Sigmoid colon (tissue), 7 donors: Measurements from ENCODE around the gene NAT14. TPM values are rescaled to one million over a fixed set of nuclear protein-coding genes. Genes with fewer than 3 reads are reported as not detected.

Experiments used
- DNase-seq: peaks from one replicate; pipeline ENCODE4 v3.0.0-alpha.2; 2019
- H3K27ac ChIP-seq, 4 donors: fragments of 200-600 bp; sonication (generic); one replicate each; pipeline ENCODE4 v1.5.1; 2016 to 2019; ENCODE audit warnings: mild to moderate bottlenecking in 1 of 4
- H3K27me3 ChIP-seq, 3 donors: fragments of 200-600 bp; sonication (generic); one replicate each; pipeline ENCODE4 v1.5.1; 2019; ENCODE audit warnings: mild to moderate bottlenecking in 1 of 3
- H3K36me3 ChIP-seq, 4 donors: fragments of 200-600 bp; sonication (generic); one replicate each; pipeline ENCODE4 v1.5.1; 2016 to 2019
- H3K4me1 ChIP-seq, 4 donors: fragments of 200-600 bp; sonication (generic); one replicate each; pipeline ENCODE4 v1.5.1; 2017 to 2019
- H3K4me3 ChIP-seq, 4 donors: fragments of 200-600 bp; sonication (generic); one replicate each; pipeline ENCODE4 v1.5.1; 2017 to 2019; ENCODE audit warnings: mild to moderate bottlenecking in 2 of 4, moderate library complexity in 1 of 4
- H3K9me3 ChIP-seq, 4 donors: fragments of 200-600 bp in 3 of 4; sonication (generic) in 3 of 4; one replicate each; pipeline versions ENCODE4 v1.5.1 to v1.6.1; 2013 to 2019
- EP300 ChIP-seq, 4 donors: sonication (generic); formaldehyde crosslinking; IDR thresholded peaks; one replicate each; pipeline ENCODE4 v1.6.1; 2017; ENCODE audit warnings: antibody characterized with exemption in 4 of 4
- POLR2A ChIP-seq, 2 donors: fragments of 450-650 bp; IDR thresholded peaks; one replicate each; pipeline ENCODE4 v1.6.1; 2016; ENCODE audit warnings: antibody characterized with exemption in 2 of 2, mild to moderate bottlenecking in 2 of 2, moderate library complexity in 2 of 2
- POLR2AphosphoS5 ChIP-seq, 4 donors: sonication (generic); formaldehyde crosslinking; IDR thresholded peaks; one replicate each; pipeline ENCODE4 v1.6.1; 2017; ENCODE audit warnings: antibody characterized with exemption in 4 of 4
- WGBS, 2 donors: extraction: QIAGEN DNeasy Blood & Tissue Kit; methylation state at CpG; one replicate each; pipeline ENCODE4 v1.1.7; 2013; 5-methylcytosine and 5-hydroxymethylcytosine counted together
- intact Hi-C: fragments of 100-400 bp; cut with DNase I; formaldehyde crosslinking; loops from one replicate; pipeline ENCODE4 v1.15.1; 2023
- polyA plus RNA-seq, 3 donors: library from polyadenylated mRNA; stranded (reverse); fragments of 200-250 nt; gene quantifications; one replicate each; pipeline ENCODE4 v1.2.3, GENCODE V29; 2013
- total RNA-seq, 4 donors: library from RNA; depleted of rRNA; stranded (reverse); fragments of >200 nt; gene quantifications; one replicate each; pipeline ENCODE4 v1.1.0, GENCODE V29; 2016
- TF ChIP-seq, protein P1 (sequence below), 4 experiments: fragments of 450-650 bp in 3 of 4; fragments of 200-600 bp in 1 of 4; IDR thresholded peaks; one replicate each; pipeline ENCODE4 v1.5.1; 2016 to 2019; ENCODE audit warnings: antibody characterized with exemption in 4 of 4, mild to moderate bottlenecking in 3 of 4, moderate library complexity in 2 of 4
- donor health status: healthy with polysubstance abuse.
- donor health status: Bipolar disorder and iron deficiency.
- donor health status: healthy.

Gene NAT14
- total and polyA plus RNA-seq, 7 donors = 1.4 to 13.7 (median 7.8) TPM

DNA sequence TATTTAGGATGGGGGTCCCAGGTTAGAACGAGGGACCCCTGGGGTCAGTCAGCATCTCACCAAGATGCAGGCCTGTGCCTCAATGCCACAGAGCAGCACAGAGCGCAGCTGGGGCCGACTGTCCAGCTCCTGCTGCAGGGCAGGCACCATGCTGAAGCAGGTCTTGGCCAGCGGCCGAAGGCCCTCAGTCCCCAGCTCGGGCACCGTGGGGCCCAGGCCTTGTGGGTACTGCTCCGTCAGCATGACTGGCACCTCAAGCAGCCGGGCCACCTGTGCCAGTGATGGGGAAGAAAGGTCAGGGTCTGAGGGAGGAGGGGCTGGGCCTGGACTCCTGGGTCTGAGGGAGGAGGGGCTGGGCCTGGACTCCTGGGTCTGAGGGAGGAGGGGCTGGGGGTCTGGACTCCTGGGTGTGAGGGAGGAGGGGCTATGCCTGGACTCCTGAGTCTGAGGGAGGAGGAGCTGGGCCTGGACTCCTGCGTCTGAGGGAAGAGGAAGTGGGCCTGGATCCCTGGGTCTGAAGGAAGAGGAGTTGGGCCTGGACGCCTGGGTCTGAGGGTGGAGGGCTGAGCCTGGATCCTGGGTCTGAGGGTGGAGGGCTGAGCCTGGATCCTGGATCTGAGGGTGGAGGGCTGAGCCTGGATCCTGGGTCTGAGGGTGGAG lies 29.3 kb upstream of the NAT14 start:
- 90 to 93% methylated on average over 11 of the region's 11 CpGs for WGBS, 2 donors
- DNase-seq = no peak
- H3K27ac ChIP-seq = no peak overlapping the region
- no peaks in the 10 kb centered on the region for H3K9me3 ChIP-seq
- H3K4me1 ChIP-seq = peaks cover 0 to 41% (median 38%) of the 10 kb centered on the region in 4 donors
- H3K36me3 ChIP-seq = peaks cover 0 to 28% (median 0%) of the 10 kb centered on the region in 4 donors
- peaks cover 18 to 23% (median 21%) of the 10 kb centered on the region in 3 donors for H3K27me3 ChIP-seq
- no peak overlapping the region for H3K4me3 ChIP-seq
- TF ChIP-seq POLR2AphosphoS5 (IDR thresholded peaks at IDR 0.05) = no peak
- TF ChIP-seq POLR2A (IDR thresholded peaks at IDR 0.05) = no peak
- intact Hi-C loops = no loop called here

DNA sequence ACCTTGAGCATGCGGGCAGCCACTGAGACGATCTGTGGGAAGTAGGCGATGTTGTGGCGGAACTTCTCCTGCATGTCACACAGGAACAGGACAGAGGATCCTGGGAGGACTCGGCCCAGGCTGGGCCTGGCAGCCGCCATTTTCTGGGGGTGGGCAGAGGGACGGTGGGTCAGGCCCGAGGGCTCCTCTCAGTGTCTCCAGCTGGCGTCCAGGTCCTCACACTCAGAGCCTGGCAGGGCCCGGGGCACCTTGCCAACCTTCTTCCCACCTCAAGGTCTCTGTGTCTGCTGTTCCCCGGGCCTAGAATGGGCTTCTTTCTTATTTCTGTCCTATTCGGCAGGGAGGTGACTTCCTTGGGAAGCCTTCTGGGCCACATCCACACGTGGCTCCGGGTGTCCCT lies 28.6 kb upstream of the NAT14 start:
- no peak for DNase-seq
- Histone ChIP-seq H3K4me3 (no peak overlapping the region), H3K4me1 (peaks cover 0 to 40% (median 38%) of the 10 kb centered on the region in 4 donors), H3K27ac (no peak overlapping the region), H3K36me3 (peaks cover 0 to 28% (median 0%) of the 10 kb centered on the region in 4 donors), H3K27me3 (peaks cover 12 to 17% (median 15%) of the 10 kb centered on the region in 3 donors), H3K9me3 (no peaks in the 10 kb centered on the region)
- TF ChIP-seq POLR2AphosphoS5 (IDR thresholded peaks at IDR 0.05) (no peak), EP300 (IDR thresholded peaks at IDR 0.05) (no peak), POLR2A (IDR thresholded peaks at IDR 0.05) (no peak)
- TF ChIP-seq, protein P1, sequence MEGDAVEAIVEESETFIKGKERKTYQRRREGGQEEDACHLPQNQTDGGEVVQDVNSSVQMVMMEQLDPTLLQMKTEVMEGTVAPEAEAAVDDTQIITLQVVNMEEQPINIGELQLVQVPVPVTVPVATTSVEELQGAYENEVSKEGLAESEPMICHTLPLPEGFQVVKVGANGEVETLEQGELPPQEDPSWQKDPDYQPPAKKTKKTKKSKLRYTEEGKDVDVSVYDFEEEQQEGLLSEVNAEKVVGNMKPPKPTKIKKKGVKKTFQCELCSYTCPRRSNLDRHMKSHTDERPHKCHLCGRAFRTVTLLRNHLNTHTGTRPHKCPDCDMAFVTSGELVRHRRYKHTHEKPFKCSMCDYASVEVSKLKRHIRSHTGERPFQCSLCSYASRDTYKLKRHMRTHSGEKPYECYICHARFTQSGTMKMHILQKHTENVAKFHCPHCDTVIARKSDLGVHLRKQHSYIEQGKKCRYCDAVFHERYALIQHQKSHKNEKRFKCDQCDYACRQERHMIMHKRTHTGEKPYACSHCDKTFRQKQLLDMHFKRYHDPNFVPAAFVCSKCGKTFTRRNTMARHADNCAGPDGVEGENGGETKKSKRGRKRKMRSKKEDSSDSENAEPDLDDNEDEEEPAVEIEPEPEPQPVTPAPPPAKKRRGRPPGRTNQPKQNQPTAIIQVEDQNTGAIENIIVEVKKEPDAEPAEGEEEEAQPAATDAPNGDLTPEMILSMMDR (IDR thresholded peaks at IDR 0.05) = no peak
- intact Hi-C loops = no loop called here
- 91 to 93% methylated on average over 14 of the region's 14 CpGs for WGBS, 2 donors

DNA sequence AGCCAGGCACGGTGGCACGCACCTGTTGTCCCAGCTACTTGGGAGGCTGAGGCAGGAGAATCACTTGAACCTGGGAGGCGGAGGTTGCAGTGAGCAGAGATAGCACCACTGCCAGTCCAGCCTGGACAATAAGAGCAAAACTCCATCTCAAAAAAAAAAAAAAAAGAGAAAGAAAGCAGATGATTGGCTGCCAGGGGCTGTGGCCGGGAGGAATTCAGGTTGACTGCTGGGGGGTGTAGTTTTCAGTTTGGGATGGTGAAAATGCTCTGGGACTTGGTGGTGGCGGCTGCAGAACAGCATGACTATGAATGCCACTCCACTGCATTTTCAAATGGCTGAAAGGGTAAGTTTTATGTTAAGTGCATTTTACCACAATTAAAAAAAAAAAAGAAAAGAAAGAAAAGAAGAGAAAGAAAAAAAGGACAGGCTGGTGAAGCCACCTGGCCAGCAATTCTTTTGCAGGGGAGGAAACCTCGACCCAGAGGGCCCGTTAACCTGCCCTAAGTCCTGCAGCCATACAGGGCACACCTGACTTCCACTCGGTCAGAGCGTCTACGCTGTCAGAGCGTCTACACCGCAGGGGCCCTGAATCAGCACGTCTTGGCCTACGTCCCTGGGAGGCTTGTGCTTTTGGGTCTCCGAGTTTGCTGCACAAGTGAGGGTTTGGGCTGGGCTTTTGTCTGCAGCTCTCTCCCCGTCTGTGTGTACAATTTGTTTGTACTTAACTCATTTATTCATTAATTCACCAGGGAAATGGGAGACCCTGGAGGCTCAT lies 27.1 kb upstream of the NAT14 start:
- Histone ChIP-seq H3K36me3 (peaks cover 0 to 28% (median 0%) of the 10 kb centered on the region in 4 donors), H3K4me3 (no peak overlapping the region), H3K4me1 (peaks cover 0 to 34% (median 27%) of the 10 kb centered on the region in 4 donors), H3K27me3 (peaks cover 0 to 1% (median 0%) of the 10 kb centered on the region in 3 donors), H3K27ac (no peak overlapping the region), H3K9me3 (no peaks in the 10 kb centered on the region)
- intact Hi-C loops = no loop called here
- WGBS, 2 donors = 82 to 88% methylated on average over 16 of the region's 16 CpGs
- peak; percentile 51 for DNase-seq
- TF ChIP-seq POLR2A (IDR thresholded peaks at IDR 0.05) = no peak
- TF ChIP-seq, protein P1 (IDR thresholded peaks at IDR 0.05) = no peak
- TF ChIP-seq POLR2AphosphoS5 (IDR thresholded peaks at IDR 0.05) = no peak
- no peak for TF ChIP-seq EP300 (IDR thresholded peaks at IDR 0.05)

DNA sequence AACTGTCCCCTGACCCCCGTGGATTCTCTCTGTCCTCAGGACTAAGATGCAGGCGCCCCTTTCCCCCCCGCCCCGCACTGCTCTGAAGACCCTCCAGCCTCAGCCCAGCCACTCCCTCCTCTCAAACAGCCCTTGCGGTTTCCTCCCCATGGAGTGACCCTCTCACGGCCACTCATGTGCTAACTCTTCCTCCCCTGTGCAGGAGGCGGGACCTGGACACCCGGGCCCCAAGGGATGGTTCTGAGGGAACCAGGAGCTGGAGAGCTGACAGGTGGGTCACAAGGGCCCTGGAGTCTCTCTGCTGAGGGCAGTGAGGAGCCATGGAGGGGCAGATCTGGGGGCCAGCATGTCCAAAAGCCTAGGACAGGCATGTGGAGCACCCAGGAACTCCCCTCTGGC lies 25.4 kb upstream of the NAT14 start:
- Histone ChIP-seq H3K9me3 (no peaks in the 10 kb centered on the region), H3K27me3 (no peaks in the 10 kb centered on the region), H3K27ac (peak overlapping the region; percentile 93 to 98 (median 96)), H3K4me1 (peaks cover 0 to 34% (median 24%) of the 10 kb centered on the region in 4 donors), H3K4me3 (peak overlapping the region in 1 of 4 donors; percentile 81), H3K36me3 (peaks cover 0 to 19% (median 0%) of the 10 kb centered on the region in 4 donors)
- TF ChIP-seq POLR2A (IDR thresholded peaks at IDR 0.05) (no peak), POLR2AphosphoS5 (IDR thresholded peaks at IDR 0.05) (no peak), EP300 (IDR thresholded peaks at IDR 0.05) (no peak)
- TF ChIP-seq, protein P1 (IDR thresholded peaks at IDR 0.05) = no peak
- DNase-seq = peak; percentile 70
- intact Hi-C loops = no loop called here
- WGBS, 2 donors = 74 to 77% methylated on average over 8 of the region's 8 CpGs
